HuH-7 (cell line): ENCODE measurements around the gene ITGB8.

ENCODE experiments used
- DNase-seq: peaks from one replicate; pipeline ENCODE4 v3.0.0; 2011; ENCODE audit warnings: low spot score

ITGB8 gene

DNA sequence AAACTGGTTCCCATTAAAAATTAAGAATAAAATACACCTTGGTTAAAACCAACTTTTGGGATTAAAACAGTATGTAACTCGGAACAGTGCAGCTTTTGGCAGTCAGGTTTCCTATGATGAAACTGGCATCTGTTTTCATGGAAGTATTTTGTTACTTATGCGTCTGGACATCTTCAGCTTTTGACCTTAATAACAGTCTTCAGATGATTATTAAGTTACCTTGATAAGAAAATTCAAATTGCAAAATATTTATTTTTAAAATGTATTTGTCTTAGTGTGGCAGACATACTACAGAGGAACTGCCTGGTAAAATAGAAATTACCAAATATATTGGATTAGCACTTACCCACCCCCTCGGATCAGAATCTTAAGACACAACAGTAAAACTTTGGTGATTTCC lies 100.0 kb downstream of the ITGB8 start:
- no peak for DNase-seq

DNA sequence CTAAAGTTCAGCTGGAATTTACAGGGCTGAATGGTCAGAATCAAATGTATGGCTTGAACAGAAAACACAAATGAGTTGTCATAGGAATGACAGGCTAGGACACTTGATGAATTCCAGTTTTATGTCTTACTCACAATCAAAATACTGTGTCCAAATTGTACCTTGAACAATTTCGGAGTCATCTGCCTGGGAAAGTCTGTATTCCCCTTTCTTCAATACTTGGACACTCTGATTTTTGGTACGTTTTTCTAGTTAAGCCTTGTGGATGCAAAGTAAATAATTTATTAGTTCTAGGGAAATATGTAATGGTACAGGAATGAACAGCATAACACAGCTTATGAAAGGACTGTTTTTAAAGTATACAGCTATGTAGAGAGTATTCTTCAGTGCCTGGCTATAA lies 100.4 kb downstream of the ITGB8 start:
- DNase-seq = no peak

DNA sequence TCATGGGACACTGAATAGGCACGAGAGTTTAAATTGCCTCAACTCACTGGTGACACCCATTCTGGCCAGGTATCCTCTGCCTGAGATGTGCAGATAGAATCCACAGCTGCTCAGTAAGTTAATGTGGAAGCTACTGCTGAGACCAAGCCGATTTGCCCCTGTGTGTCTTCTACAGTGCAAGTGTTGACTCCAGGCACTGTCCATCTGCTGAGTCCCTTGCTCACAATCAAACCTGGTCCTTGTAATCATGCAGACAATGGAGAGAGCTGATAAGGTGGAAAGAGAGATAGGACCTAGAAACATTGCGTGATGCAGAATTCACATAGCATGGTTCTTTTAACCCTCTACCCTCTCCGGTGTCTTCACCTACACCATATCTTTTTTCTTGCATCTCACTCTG lies 101.4 kb downstream of the ITGB8 start:
- no peak for DNase-seq

DNA sequence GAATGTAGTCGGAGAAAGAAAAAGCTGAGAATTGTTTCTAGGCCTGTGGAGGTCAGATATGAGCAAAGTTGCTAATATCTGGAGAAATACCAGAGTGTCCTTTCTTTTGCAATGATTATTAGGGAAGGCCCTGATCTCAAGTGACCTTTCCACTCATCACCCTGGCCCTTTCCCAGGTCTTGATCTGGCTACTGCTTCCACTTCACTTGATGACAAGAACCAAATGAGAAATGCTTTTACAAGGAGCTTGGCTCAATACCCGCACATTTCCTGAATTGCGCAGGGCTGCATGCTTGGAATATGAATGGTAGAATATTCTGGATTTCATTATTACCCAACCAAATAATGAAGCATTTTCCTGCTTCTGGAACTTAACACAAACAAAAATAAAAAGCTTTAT lies 104.6 kb downstream of the ITGB8 start:
- DNase-seq = no peak

DNA sequence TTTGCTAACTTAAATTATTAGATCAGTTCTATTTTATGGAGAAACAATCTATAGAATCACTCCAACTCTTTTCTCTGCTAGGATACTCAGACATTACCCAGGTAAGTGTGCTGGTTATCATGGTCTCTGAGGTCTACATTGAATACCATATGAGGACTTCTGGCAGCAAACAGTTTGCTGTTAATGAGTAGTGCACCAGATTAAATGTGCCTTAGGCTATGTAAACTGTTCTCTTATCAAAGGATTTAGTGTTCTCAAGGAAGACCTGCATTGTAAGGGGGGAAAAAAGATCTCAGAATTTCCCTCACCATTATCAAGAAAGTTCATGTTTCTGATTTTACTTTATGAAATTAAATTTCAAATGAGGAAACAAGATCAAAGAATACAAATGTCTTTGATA lies 107.5 kb downstream of the ITGB8 start:
- DNase-seq = no peak

DNA sequence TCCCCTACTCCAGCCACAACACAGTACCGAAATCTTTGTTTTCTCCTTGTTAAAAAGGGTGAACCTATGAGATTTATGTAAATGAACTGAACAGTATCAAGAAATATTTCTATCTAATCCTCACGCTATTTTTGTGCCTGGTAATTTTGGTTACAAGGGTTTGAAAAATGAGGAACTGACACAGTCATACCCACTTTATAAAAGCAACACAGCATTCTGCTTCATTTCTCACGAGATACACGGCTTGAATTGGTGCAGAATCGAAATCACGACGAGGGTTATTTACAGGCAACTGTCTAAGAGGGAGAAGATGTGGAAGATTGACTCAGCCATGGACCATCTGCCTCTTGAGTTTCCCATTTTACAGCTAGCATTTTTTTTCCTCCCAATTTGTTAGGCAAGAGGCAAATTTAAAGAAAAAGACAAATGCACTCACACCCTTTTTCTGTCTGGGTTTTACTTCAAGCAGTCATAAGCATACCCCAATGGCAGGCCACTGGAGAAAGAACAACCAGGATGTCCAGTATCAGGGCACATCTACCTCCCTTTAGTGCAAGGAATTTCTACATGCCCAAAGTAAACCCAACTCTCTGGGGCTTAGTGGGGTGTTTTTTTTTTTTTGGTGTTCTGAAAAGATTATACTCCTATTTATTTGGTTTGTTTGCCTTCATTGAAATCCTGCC lies 108.1 kb downstream of the ITGB8 start:
- no peak for DNase-seq

DNA sequence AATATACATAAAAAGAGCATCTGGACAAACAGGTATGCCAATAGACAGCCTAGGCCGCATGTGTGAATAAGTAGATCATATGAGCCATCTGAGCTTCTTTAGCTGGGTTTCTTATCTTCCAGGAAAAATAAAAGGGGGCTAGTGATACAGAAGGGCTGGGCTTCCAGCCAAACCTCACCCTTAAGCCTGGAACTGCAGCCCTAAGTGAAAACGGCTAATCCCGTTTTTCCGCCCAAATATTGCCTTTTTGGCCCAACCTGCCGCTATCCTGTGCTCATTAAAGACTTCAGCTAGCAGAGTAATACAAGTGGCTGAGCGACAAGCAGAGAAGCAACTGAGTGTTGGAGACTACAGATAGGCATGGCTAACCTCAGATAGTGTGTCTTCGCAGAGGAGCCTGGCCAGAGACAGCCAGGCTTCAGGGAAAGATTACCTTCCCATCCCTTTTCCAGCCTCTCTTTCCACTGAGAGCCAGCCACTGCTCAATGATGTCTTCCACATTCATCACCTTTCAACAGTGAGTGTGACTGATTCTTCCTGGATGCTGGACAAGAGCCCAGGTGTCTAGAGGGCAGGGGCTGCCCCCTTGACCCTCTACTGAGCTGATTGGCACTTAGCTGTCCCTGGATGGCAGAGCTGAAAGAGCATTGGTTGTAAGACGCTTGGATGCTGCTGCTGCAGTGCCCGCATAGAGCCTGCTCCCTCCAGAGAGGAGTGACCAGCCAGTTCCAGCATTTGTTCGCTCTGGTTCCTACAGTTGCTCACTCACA lies 108.9 kb downstream of the ITGB8 start:
- no peak for DNase-seq

DNA sequence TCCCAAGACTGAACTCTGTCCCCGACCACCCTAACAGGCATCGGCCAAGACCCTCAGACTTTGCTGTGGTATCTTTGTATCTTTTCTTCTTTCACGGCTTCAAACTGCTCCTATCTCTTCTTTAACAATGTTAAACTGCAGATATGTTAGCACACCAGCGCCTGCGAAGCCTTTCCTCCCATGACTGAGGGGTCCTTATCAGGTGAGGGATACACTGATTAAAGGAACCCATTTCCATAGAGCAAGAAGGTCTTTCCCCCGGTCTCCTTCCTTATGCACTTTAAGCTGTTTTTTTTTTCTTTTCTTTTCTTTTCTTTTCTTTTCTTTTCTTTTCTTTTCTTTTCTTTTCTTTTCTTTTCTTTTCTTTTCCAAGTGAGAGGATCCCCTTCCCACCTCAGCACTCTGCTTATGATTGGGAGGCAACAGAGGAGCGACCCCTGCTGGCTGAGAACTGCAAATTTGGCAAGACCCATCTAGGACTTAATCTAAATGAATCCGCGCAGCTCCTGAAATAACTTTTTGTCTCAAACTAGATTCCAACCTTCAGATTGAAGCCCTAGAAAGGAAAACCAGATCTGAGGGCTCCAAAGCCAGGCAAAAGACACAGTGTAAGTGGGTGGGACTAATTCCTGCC lies 109.9 kb downstream of the ITGB8 start:
- DNase-seq = peak; percentile 10

DNA sequence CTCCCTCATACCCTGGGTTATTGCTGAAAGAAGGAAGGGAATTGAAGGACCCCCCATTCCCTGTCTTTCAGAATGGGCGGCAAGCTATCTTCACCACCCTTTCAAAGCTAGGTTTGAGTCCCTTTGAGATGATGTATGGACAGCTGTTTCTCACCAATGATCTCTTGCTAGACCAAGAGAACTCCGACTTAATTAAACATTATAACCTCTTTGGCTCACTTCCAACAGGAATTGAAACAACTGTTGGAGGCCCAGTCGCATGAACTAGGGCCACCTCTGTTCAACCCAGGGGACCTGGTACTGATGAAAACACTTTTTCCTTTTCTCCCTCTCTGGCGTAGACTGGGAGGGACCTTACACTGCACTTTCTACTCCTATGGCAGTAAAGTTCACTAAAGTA lies 110.6 kb downstream of the ITGB8 start:
- no peak for DNase-seq

DNA sequence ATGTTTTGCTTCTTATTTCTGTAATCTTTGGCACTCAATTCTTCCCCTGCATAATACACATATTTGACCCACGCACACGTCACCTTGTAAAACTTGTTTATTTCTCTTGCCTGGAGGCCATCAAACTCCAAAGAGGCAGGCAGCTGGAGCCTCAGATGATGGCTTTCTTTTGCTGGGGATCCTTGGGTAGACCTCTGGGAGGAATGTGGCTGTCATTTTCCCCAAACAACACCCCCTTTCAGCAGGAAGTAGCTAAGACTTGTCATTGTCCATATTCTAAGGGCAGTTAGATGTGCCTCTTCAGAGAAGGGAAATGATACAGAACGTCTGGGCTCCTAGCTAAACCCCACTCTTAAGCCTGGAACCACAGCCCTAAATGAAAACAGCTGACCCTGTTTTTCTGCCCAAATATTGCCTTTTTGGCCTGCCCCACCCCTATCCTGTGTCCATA lies 111.3 kb downstream of the ITGB8 start:
- no peak for DNase-seq

DNA sequence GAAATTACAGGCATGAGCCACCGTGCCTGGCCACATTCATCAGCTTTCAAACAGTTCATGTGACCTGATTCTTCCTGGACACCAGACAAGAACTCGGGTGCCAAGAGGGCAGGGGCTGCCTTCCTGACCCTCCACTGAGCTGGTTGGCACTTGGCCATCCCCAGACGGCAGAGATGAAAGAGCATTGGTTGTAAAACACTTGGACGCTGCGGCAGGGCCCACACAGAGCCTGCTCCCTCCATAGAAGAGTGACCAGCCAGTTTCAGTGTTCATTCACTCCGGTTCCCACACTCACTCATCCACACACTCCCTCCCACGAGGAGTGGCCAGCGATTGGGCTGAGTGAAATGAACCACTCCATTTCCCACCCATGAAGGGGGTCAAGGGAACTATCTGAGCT lies 112.3 kb downstream of the ITGB8 start:
- DNase-seq = no peak

DNA sequence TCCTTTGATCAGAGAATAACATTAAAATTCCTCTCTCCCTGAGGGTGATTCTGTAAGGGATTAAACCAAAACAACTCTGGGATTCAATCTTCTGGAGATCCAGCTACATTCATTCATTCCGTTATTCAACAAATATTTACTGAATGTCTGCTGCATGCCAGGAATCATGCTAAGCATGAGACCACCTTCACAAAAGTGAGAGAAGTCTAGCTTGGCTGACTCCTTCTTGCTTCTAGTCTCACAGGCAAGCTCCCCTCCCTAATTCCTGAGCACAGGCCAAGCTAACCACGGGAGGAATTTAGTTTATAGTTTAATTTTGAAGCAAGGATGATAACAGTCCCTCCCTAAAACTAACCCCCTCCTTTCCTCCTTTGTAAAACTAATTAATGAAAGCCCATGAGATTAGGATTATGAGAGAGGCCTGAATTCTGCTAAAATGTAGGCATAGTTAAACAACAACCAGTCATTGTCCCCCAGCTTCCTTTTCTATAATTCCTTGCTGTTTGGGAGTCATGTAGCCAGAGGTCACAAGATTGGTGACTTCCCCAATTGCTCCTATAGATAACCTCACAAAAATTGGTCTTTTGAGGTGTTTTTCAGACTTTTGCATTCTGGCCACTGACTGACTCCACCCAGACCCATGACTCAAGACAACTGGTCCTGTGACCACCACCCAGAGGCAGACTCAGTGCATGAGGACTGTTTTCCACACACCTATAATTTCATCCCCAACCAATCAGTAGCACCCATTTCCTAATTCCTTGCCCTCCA lies 113.5 kb downstream of the ITGB8 start:
- no peak for DNase-seq

DNA sequence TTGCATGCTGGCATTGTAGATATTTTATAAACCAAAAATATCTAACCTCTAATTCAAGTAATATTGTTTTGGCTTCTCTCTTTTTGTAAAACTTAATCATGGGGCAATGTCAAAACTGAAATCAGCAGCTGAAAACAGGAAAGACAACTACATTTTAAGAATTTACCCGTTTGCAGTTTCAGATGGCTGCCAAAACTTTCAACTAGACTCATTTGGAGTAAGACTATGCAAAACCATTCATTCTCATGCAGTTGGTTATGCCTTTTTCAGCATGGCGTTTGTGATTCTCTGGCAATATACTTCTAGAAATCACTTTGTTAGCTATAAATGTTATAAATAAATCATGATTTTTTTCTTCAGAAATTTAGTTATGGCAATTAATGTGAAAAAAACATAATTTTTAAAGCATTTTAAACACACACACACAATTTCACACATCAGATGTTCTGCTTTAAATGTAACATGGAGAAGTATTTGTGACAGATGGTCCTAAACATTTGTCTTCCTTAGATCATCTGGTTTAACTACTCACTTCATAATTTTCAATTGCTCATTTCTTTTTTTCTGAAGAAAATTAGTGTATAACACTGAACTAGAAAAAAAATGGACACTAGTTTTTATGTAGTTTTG lies 116.4 kb downstream of the ITGB8 start:
- DNase-seq = no peak

DNA sequence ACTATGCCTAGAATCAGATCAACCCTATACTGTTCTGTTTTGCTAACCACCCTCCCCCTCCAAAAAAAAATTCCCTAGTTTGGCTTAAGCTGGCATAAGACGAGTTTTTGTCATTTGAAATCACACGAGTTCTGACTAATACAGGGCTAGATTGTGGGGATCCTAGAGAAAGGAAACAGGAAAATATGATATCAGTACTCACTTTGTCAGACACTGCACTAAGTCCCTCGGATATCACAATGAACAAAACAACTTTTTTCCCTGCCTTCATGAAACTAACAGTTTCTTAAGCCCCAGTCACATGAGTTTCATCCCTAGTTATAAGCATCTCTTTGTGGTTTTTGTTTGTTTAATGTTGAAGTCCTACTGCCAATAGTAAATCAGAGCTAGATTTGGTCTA lies 118.5 kb downstream of the ITGB8 start:
- DNase-seq = no peak

DNA sequence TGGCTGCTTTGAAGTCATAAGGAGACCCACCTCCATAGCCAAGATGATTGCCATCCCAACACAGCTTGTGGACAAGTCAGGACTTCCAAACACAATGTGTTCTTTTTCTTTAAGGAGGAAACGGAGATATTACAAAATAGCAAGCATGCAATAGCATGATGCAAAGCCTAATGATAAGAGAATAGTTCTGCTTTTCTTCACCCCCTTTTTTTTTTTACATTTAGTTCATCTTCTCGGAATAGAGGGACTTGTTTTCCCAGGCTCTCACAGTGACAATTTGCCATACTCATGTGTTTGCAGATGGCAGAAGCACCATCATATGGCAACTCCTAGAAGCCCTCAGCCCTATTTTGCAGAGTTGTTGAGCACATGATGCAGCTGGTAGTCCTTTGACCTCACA lies 119.8 kb downstream of the ITGB8 start:
- DNase-seq = no peak

DNA sequence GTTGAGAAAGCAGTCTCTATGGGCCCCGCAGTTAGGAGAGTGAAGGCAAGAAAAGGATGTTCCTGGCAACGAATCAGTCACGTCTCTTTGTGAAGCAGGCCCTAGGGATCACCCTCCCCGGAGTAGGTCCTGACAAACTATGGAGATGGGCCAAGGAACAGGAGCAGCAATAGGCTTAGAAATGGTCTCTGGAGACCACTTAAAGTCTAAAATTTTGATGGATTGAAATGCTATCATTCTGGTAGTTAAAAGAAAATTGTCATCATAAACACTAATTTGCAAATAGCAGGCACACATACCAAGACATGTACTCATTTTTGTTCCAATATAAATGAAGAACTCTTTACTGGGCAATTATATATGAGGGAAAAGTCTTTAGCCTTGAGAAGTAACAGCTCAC lies 123.5 kb downstream of the ITGB8 start:
- no peak for DNase-seq

DNA sequence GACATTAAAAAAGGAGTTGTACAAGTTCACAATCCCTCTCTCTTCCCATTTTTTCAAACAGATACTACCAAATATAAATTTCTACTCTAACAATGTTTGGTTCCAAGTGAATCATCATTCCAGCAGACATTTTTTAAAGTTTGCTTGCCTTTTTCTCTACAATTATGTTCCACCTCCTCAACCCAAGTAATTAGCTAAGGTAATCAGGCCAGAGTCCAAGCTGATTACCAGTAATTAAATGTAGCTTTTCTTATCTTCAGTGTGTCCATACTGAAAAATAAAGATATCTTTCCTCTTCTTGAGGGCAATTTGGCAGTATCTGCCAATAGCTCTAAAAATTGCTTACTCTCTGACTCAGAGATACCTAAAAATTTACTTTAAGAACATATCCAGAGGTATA lies 126.0 kb downstream of the ITGB8 start:
- no peak for DNase-seq

DNA sequence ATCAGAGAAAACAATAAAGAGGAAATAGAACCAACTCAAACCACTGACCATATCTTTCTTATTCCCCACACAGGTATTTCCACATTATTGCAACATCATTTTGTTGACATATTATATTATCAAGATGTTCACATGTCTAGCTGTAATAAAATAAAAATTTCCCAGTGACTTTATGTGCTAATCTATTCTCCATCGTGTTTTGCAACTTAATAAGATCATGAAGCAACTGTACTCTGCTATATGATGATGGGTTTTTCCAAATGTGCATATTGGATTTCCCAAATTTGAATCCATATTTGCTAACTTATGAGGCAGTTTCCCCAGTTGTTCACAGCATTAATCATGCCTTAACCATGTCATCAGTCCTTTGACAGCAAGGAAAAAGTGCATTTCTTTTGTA lies 127.8 kb downstream of the ITGB8 start:
- DNase-seq = no peak

DNA sequence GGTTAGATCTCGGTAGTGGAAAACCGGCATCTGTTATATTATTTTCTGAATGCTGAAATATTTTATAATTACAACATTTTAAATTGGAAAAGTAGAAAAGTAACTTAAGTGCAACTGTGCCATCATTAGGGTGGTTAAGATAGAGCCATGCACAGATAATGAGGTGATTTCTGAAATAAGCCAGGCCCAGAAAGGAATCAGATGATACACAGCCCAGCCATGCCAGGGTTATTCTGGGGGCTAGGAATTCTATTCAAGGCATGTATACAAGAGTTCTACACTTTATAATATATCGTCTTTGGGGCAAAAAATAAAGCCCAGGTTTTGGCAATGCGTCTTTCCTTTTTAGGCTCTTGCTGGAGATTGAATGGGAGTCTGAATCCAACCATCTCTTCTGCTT lies 128.7 kb downstream of the ITGB8 start:
- no peak for DNase-seq

DNA sequence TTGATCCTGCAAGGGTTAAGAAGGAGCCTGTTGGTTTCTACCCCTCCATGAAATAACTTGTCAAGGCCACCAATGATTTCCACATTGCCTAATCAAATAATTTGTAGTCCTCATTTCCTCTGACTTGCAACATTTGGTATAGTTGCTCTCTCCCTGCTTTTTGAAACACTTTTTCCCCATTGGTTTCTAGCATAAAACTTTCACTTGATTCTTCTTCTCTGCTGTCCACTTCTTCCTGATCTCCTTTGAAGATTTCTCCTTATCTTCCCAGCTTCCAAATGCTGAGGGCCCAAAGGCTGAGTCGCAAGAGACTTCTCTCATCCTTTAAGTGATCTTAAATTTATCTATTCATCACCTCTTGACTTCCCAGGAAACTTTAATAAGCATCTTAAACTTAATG lies 134.2 kb downstream of the ITGB8 start:
- DNase-seq = no peak
